OCI-LY7 (cell line): ENCODE results near the gene WDR19. TPM values are rescaled to one million over a fixed set of nuclear protein-coding genes. Genes with fewer than 3 reads are reported as not detected.

Source experiments
- BruUV-seq: library from RNA; stranded (reverse); fragments of 400-500 nt; replicated peaks from 2 replicates; lab custom pipeline; 2021; lab: Mats Ljungman, UMichigan
- CTCF ChIA-PET: fragments of 300-600 bp; sonication (Branson Sonifier 250); formaldehyde crosslinking; loops from one replicate; lab custom pipeline; 2022; ENCODE audit warnings: antibody characterized with exemption; ENCODE audit not compliant: unreplicated experiment; lab: Charles Lee
- POLR2A ChIA-PET: fragments of 300-600 bp; sonication (Branson Sonifier 250); formaldehyde crosslinking; loops from one replicate; lab custom pipeline; 2022; ENCODE audit warnings: antibody characterized with exemption; lab: Charles Lee
- DNase-seq: peaks from one replicate; pipeline ENCODE4 v3.0.0-alpha.2; 2015; ENCODE audit warnings: low spot score
- H2AFZ ChIP-seq: fragments of 200-600 bp; sonication (generic), shearing (Covaris generic); 2 replicates; pipeline ENCODE4 v1.6.1; 2014; ENCODE audit warnings: mild to moderate bottlenecking, antibody characterized with exemption, low read length, moderate library complexity
- H3K27ac ChIP-seq: fragments of 200-600 bp; sonication (generic); 2 replicates; pipeline ENCODE4 v1.5.1; 2014; ENCODE audit warnings: mixed run types, low read depth, mild to moderate bottlenecking, moderate library complexity, low read length, inconsistent platforms; ENCODE audit not compliant: poor library complexity, severe bottlenecking
- H3K36me3 ChIP-seq: fragments of 200-600 bp; sonication (generic); 2 replicates; pipeline ENCODE4 v1.6.1; 2014; ENCODE audit warnings: mild to moderate bottlenecking, antibody characterized with exemption, low read length, moderate library complexity, mixed read lengths; ENCODE audit not compliant: insufficient read depth
- H3K4me1 ChIP-seq: fragments of 200-600 bp; sonication (generic); 2 replicates; pipeline ENCODE4 v1.5.1; 2014; ENCODE audit warnings: mild to moderate bottlenecking, low read length; ENCODE audit not compliant: insufficient read depth, poor library complexity, severe bottlenecking
- H3K4me2 ChIP-seq: fragments of 200-600 bp; sonication (generic); 2 replicates; pipeline ENCODE4 v1.6.1; 2014; ENCODE audit warnings: mild to moderate bottlenecking, low read length
- H3K4me3 ChIP-seq: fragments of 200-600 bp; sonication (generic); 2 replicates; pipeline ENCODE4 v1.5.1; 2014; ENCODE audit warnings: mild to moderate bottlenecking, low read depth, low read length; ENCODE audit not compliant: poor library complexity, severe bottlenecking
- H3K79me2 ChIP-seq: fragments of 200-600 bp; sonication (generic); 2 replicates; pipeline ENCODE4 v1.6.1; 2016; ENCODE audit warnings: low read depth, mild to moderate bottlenecking, low read length, moderate library complexity, mixed read lengths; ENCODE audit not compliant: insufficient read depth
- H3K9me2 ChIP-seq: fragments of 200-600 bp; sonication (generic); 2 replicates; pipeline ENCODE4 v1.6.1; 2016; ENCODE audit warnings: mild to moderate bottlenecking, low read length, mixed read lengths; ENCODE audit not compliant: insufficient read depth
- H3K9me3 ChIP-seq: fragments of 200-600 bp; sonication (generic); 2 replicates; pipeline ENCODE4 v1.6.1; 2014; ENCODE audit warnings: mild to moderate bottlenecking, mixed run types, low read length, mixed read lengths
- H4K20me1 ChIP-seq: fragments of 200-600 bp; sonication (generic); 2 replicates; pipeline ENCODE4 v1.6.1; 2014; ENCODE audit warnings: mild to moderate bottlenecking, antibody characterized with exemption, low read length, moderate library complexity, mixed read lengths; ENCODE audit not compliant: insufficient read depth
- EZH2phosphoT487 ChIP-seq: fragments of 200-600 bp; sonication (generic); IDR thresholded peaks from 2 replicates; pipeline ENCODE4 v1.6.1; 2018; ENCODE audit warnings: low read depth, borderline replicate concordance, mild to moderate bottlenecking, mixed run types, antibody characterized with exemption, low read length, moderate library complexity, mixed read lengths
- intact Hi-C: fragments of 100-400 bp; cut with micrococcal nuclease; formaldehyde crosslinking; loops from one replicate; pipeline ENCODE4 v1.10.0; 2022; ENCODE audit not compliant: unreplicated experiment
- total RNA-seq, 2 experiments: library from RNA; depleted of rRNA in 1 of 2; stranded (reverse); fragments of >200 nt in 1 of 2; shearing (Covaris generic) in 1 of 2; gene quantifications; 2 replicates each; pipeline ENCODE4 v1.2.3, GENCODE V29; 2014 to 2022
- TF ChIP-seq, protein P1 (sequence below): fragments of 200-600 bp; sonication (generic); conservative IDR thresholded peaks from 2 replicates; pipeline ENCODE4 v1.5.1; 2014; ENCODE audit warnings: mild to moderate bottlenecking, antibody characterized with exemption, low read length, moderate library complexity, mixed read lengths

WDR19 gene
- total RNA-seq, 2 experiments from 2014 or later = 41.2 to 47.5 TPM

GRCh38 chr4:39228377-39228776 lies 46.0 kb downstream of the WDR19 start:
- Histone ChIP-seq H3K9me2 (no peaks in the 10 kb centered on the region), H3K4me3 (no peak overlapping the region), H4K20me1 (no peaks in the 10 kb centered on the region), H3K4me2 (no peak overlapping the region), H3K27ac (no peak overlapping the region), H2AFZ (no peak overlapping the region), H3K9me3 (no peaks in the 10 kb centered on the region), H3K36me3 (peaks cover 2% of the 10 kb centered on the region; the same call in 1 of the 2 replicates), H3K4me1 (no peaks in the 10 kb centered on the region), H3K79me2 (no peaks in the 10 kb centered on the region)
- intact Hi-C loops = no loop called here
- TF ChIP-seq, protein P1, sequence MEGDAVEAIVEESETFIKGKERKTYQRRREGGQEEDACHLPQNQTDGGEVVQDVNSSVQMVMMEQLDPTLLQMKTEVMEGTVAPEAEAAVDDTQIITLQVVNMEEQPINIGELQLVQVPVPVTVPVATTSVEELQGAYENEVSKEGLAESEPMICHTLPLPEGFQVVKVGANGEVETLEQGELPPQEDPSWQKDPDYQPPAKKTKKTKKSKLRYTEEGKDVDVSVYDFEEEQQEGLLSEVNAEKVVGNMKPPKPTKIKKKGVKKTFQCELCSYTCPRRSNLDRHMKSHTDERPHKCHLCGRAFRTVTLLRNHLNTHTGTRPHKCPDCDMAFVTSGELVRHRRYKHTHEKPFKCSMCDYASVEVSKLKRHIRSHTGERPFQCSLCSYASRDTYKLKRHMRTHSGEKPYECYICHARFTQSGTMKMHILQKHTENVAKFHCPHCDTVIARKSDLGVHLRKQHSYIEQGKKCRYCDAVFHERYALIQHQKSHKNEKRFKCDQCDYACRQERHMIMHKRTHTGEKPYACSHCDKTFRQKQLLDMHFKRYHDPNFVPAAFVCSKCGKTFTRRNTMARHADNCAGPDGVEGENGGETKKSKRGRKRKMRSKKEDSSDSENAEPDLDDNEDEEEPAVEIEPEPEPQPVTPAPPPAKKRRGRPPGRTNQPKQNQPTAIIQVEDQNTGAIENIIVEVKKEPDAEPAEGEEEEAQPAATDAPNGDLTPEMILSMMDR = no peak
- no peak for TF ChIP-seq EZH2phosphoT487
- CTCF ChIA-PET = no interaction called here
- POLR2A ChIA-PET = no interaction called here
- BruUV-seq = no TSS peak
- no peak for DNase-seq

DNA sequence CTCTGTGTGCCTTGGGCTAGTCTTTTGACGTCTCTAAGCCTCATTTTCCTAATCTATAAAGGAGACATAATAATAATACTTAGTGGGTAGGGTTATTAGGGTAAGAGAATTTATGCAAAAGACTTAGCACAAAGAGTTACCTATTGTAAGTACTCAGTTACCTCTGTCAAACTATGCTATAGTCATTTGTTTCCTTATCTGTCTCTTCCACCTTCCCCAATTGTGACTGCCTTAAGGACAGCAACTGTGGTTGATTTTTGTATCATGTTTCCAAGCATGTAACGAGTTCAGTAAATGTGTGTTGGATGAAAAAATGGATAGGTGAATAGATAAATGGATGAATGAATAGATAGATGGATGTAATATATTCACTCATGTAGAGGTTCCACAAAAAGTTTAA lies 48.1 kb downstream of the WDR19 start:
- no TSS peak for BruUV-seq
- TF ChIP-seq, protein P1 = no peak
- TF ChIP-seq EZH2phosphoT487 = no peak
- DNase-seq = no peak
- Histone ChIP-seq H4K20me1 (no peaks in the 10 kb centered on the region), H3K27ac (no peak overlapping the region), H3K4me1 (no peaks in the 10 kb centered on the region), H3K9me3 (no peaks in the 10 kb centered on the region), H3K4me3 (no peak overlapping the region), H2AFZ (no peak overlapping the region), H3K4me2 (no peak overlapping the region), H3K9me2 (no peaks in the 10 kb centered on the region), H3K36me3 (peaks cover 7% of the 10 kb centered on the region), H3K79me2 (no peaks in the 10 kb centered on the region)
- intact Hi-C loops = no loop called here
- POLR2A ChIA-PET = no interaction called here
- CTCF ChIA-PET = interaction anchor here (0.7 kb wide), 1 partner anchor 59 kb away, joined by 3 read pairs; no protein-coding TSS in a partner anchor

DNA sequence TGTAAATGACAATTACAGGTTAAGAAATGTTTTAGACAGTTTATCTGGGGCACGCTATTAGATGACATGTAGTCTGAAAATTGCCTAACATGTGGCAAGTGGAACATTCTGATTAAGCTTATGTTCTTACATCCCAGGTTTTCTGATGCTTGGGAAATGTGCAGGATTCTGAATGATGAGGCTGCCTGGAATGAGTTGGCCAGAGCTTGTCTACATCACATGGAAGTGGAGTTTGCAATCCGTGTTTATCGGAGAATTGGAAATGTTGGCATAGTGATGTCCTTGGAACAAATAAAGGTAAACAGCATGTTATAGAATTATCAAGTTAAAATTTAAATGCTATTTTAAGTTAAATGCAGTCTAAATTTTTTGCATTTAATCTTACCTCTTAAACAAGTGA lies 49.3 kb downstream of the WDR19 start:
- Histone ChIP-seq H4K20me1 (no peaks in the 10 kb centered on the region), H3K9me2 (no peaks in the 10 kb centered on the region), H3K9me3 (no peaks in the 10 kb centered on the region), H3K4me2 (no peak overlapping the region), H3K4me1 (no peaks in the 10 kb centered on the region), H3K79me2 (no peaks in the 10 kb centered on the region), H2AFZ (no peak overlapping the region), H3K27ac (no peak overlapping the region), H3K36me3 (peaks cover 17% of the 10 kb centered on the region), H3K4me3 (no peak overlapping the region)
- no peak for DNase-seq
- TF ChIP-seq EZH2phosphoT487 = no peak
- TF ChIP-seq, protein P1 = no peak
- intact Hi-C loops = no loop called here
- ChIA-PET CTCF (no interaction called here), POLR2A (interaction anchor here (0.5 to 1.0 kb wide), 5 partner anchors 16 to 698 kb away, joined by 3 to 5 read pairs (median 4); no protein-coding TSS in a partner anchor)
- BruUV-seq = no TSS peak
